K562 (cell line): ENCODE measurements around the gene FIBP. TPM values are rescaled to one million over a fixed set of nuclear protein-coding genes. Genes with fewer than 3 reads are reported as not detected.

Experiments
- CCAR2 ChIP-seq: fragments of 200-400 bp; formaldehyde crosslinking; IDR thresholded peaks from 2 replicates; pipeline ENCODE4 v1.6.1; 2017; ENCODE audit warnings: mild to moderate bottlenecking, low read depth, low read length
- CTBP1 ChIP-seq: fragments of 450-650 bp; IDR thresholded peaks from 2 replicates; pipeline ENCODE4 v1.6.1; 2016; ENCODE audit warnings: borderline replicate concordance
- EGR1 ChIP-seq: fragments of 450-650 bp; conservative IDR thresholded peaks from 2 replicates; pipeline ENCODE4 v1.6.1; 2017; ENCODE audit warnings: mild to moderate bottlenecking
- GTF2E2 ChIP-seq: fragments of 200-800 bp; sonication (Bioruptor generic); IDR thresholded peaks from 2 replicates; pipeline ENCODE4 v1.6.1; 2016; ENCODE audit warnings: missing genetic modification characterization, missing compliant biosample characterization
- MAZ ChIP-seq, 2 experiments: fragments of 450-650 bp in 1 of 2; sonication (generic) in 1 of 2; formaldehyde crosslinking; IDR thresholded peaks in 1 of 2; conservative IDR thresholded peaks in 1 of 2; 2 replicates each; pipeline versions ENCODE4 v1.4.0 to v1.5.0; 2020; ENCODE audit warnings: mild to moderate bottlenecking in 1 of 2, missing genetic modification reagents in 1 of 2
- NBN ChIP-seq: fragments of 450-650 bp; IDR thresholded peaks from 2 replicates; pipeline ENCODE4 v1.6.1; 2016; ENCODE audit warnings: low read depth, mild to moderate bottlenecking
- OTX1 ChIP-seq: fragments of 450-650 bp; formaldehyde crosslinking; IDR thresholded peaks from 2 replicates; pipeline ENCODE4 v1.4.0; 2022; ENCODE audit warnings: mild to moderate bottlenecking
- PCBP2 ChIP-seq: fragments of 200-400 bp; formaldehyde crosslinking; IDR thresholded peaks from 2 replicates; pipeline ENCODE4 v1.6.1; 2018; ENCODE audit warnings: low read length, low read depth, mild to moderate bottlenecking, moderate library complexity; ENCODE audit not compliant: poor library complexity, severe bottlenecking
- RAD21 ChIP-seq, 2 experiments: fragments of 250-450 bp in 1 of 2; fragments of 450-650 bp in 1 of 2; sonication (Bioruptor Pico) in 1 of 2; formaldehyde crosslinking in 1 of 2; IDR thresholded peaks in 1 of 2; conservative IDR thresholded peaks in 1 of 2; 2 replicates each; pipeline versions ENCODE4 v1.4.0 to v1.8.0; 2020 to 2022; ENCODE audit warnings: mild to moderate bottlenecking in 2 of 2, moderate library complexity in 1 of 2
- SMAD4 ChIP-seq: fragments of 250-450 bp; sonication (Bioruptor Pico); conservative IDR thresholded peaks from 2 replicates; pipeline ENCODE4 v1.8.0; 2021; ENCODE audit warnings: inconsistent platforms, mild to moderate bottlenecking, moderate library complexity
- SRSF1 ChIP-seq: fragments of 200-400 bp; formaldehyde crosslinking; IDR thresholded peaks from 2 replicates; pipeline ENCODE4 v1.6.1; 2017; ENCODE audit warnings: mild to moderate bottlenecking, low read depth, low read length, moderate library complexity
- YY1 ChIP-seq, 3 experiments: IDR thresholded peaks; 2 replicates each; pipeline ENCODE4 v1.6.1; 2011; ENCODE audit warnings: low read length in 2 of 3, mild to moderate bottlenecking in 2 of 3, moderate library complexity in 2 of 3, borderline replicate concordance in 1 of 3, control low read depth in 1 of 3, low read depth in 1 of 3; ENCODE audit not compliant: insufficient read depth in 3 of 3, insufficient replicate concordance in 2 of 3, control insufficient read depth in 1 of 3, insufficient read length in 1 of 3; ENCODE audit errors: extremely low read depth in 1 of 3
- ZNF174 ChIP-seq: fragments of 250-450 bp; sonication (Bioruptor Pico); IDR thresholded peaks from 2 replicates; pipeline ENCODE4 v1.4.0; 2020; ENCODE audit warnings: mild to moderate bottlenecking
- ZNF780A ChIP-seq: fragments of 250-450 bp; sonication (Bioruptor Pico); IDR thresholded peaks from 2 replicates; pipeline ENCODE4 v1.5.0; 2021; ENCODE audit warnings: mild to moderate bottlenecking
- polyA plus RNA-seq, 8 experiments: library from polyadenylated mRNA; depleted of rRNA in 4 of 8; stranded (reverse) in 5 of 8; unstranded in 3 of 8; fragments of >200 nt; fragmentation: Nextera tagmentation in 2 of 8; fragmentation: Illumina TruSeq in 1 of 8; extraction: Ambion mirVana in 2 of 8; extraction: Trizol in 1 of 8; gene quantifications; 2 replicates each; pipeline versions ENCODE4 v1.2.1 to v1.2.3, GENCODE V29; 2011 to 2014; ENCODE audit warnings: inconsistent platforms in 1 of 8, missing spikeins in 1 of 8
- total RNA-seq, 7 experiments: library from RNA; depleted of rRNA in 6 of 7; stranded (reverse); fragments of >200 nt in 6 of 7; fragmentation: Illumina TruSeq in 2 of 7; extraction: Trizol in 2 of 7; gene quantifications; 2 replicates each; pipeline versions ENCODE4 v1.2.1 to v1.2.3, GENCODE V29; 2011 to 2021; ENCODE audit warnings: low replicate concordance in 1 of 7
- TF ChIP-seq, protein P1 (sequence below): fragments of 450-650 bp; formaldehyde crosslinking; conservative IDR thresholded peaks from 2 replicates; pipeline ENCODE4 v1.4.0; 2022; ENCODE audit warnings: mild to moderate bottlenecking, missing genetic modification characterization
- TF ChIP-seq, protein P2 (sequence below): sonication (generic); formaldehyde crosslinking; IDR thresholded peaks from 2 replicates; pipeline ENCODE4 v1.8.0; 2022; ENCODE audit warnings: mild to moderate bottlenecking, missing genetic modification reagents
- TF ChIP-seq, protein P3 (sequence below): sonication (generic); formaldehyde crosslinking; IDR thresholded peaks from 2 replicates; pipeline ENCODE4 v1.4.0; 2020; ENCODE audit warnings: mild to moderate bottlenecking, missing genetic modification reagents
- TF ChIP-seq, protein P4 (sequence below): IDR thresholded peaks from 2 replicates; pipeline ENCODE4 v1.6.1; 2012; ENCODE audit warnings: low read depth, low read length, improper control_type of control experiment, borderline replicate concordance

The FIBP gene
- total and polyA plus RNA-seq, 9 of the 15 experiments (the other 6 are each of a cell fraction or from before 2014, with no cell fraction given), result 41.2 to 79.2 (median 48.6) TPM

DNA sequence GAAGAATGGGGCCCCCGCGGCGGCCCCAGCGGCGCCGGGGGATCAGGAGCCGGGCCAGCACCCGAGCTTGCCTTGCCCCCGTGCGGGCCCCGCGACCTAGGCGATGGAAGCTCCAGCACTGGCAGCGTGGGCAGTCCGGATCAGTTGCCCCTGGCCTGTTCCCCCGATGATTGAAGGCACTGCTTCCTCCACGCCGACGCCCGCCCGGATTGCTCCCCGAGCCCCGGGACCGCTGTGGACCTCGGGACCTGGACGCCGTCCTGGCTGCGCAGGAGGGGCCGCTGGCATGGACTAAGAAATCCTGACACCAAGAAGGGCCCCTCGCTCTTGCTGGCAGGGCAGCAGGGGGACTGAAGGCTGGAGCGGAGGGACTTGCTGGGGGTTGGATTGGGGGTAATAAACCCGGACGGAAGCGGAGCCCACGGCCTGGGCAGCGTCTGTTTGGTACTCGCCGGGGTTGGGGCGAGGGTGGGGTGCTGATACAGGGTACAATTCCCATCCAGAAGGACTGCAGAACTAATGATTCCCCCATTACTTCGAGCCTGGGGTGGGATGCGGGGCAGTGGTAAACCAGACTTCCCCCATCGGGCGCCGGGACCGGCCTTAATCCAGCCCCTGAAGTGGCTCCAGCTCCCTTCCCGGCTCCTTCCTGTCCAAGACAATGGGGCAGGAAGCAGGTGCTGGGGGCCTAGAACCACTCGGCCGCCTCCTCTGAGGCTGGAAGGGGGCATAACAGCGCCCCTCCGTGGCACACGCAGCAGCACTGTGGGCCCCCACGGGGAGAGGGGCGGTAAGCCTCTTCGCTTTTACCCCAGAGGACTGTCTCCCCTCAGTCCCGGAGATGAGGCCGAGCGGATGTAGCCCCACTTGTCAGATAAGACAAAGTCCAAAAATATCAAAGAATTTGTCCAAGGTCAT is 3.2 kb upstream of the FIBP start (continued):
- TF ChIP-seq, protein P1, sequence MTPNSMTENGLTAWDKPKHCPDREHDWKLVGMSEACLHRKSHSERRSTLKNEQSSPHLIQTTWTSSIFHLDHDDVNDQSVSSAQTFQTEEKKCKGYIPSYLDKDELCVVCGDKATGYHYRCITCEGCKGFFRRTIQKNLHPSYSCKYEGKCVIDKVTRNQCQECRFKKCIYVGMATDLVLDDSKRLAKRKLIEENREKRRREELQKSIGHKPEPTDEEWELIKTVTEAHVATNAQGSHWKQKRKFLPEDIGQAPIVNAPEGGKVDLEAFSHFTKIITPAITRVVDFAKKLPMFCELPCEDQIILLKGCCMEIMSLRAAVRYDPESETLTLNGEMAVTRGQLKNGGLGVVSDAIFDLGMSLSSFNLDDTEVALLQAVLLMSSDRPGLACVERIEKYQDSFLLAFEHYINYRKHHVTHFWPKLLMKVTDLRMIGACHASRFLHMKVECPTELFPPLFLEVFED (CRISPR knock-in tag), result peak; percentile 69; the same call in 1 of the 2 replicates
- TF ChIP-seq, protein P2, sequence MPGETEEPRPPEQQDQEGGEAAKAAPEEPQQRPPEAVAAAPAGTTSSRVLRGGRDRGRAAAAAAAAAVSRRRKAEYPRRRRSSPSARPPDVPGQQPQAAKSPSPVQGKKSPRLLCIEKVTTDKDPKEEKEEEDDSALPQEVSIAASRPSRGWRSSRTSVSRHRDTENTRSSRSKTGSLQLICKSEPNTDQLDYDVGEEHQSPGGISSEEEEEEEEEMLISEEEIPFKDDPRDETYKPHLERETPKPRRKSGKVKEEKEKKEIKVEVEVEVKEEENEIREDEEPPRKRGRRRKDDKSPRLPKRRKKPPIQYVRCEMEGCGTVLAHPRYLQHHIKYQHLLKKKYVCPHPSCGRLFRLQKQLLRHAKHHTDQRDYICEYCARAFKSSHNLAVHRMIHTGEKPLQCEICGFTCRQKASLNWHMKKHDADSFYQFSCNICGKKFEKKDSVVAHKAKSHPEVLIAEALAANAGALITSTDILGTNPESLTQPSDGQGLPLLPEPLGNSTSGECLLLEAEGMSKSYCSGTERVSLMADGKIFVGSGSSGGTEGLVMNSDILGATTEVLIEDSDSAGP (CRISPR knock-in tag), result no peak; the same call in 1 of the 2 replicates
- TF ChIP-seq, protein P3, sequence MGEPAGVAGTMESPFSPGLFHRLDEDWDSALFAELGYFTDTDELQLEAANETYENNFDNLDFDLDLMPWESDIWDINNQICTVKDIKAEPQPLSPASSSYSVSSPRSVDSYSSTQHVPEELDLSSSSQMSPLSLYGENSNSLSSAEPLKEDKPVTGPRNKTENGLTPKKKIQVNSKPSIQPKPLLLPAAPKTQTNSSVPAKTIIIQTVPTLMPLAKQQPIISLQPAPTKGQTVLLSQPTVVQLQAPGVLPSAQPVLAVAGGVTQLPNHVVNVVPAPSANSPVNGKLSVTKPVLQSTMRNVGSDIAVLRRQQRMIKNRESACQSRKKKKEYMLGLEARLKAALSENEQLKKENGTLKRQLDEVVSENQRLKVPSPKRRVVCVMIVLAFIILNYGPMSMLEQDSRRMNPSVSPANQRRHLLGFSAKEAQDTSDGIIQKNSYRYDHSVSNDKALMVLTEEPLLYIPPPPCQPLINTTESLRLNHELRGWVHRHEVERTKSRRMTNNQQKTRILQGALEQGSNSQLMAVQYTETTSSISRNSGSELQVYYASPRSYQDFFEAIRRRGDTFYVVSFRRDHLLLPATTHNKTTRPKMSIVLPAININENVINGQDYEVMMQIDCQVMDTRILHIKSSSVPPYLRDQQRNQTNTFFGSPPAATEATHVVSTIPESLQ (CRISPR knock-in tag), result no peak
- TF ChIP-seq CTBP1 (peak; percentile 54; the same call in 1 of the 2 replicates), PCBP2 (no peak), YY1 (IDR thresholded peaks at IDR 0.05; ENCODE audit: borderline replicate concordance in 1 of 3, control insufficient read depth in 1 of 3, extremely low read depth in 1 of 3, insufficient read depth in 3 of 3, insufficient read length in 1 of 3, insufficient replicate concordance in 2 of 3, low read depth in 1 of 3, low read length in 2 of 3) (peak in 2 of 3 experiments; percentile 37 to 47), ZNF174 (CRISPR knock-in tag) (no peak), MAZ (CRISPR knock-in tag; conservative IDR thresholded peaks at IDR 0.05 in 1 of 2, IDR thresholded peaks at IDR 0.05 in 1 of 2) (peak; percentile 67 to 83; a peak in 3 of 4 replicates), SMAD4 (CRISPR knock-in tag) (0 out of 2 replicates have a peak, but pooled peaks have one; percentile 33), SRSF1 (no peak), GTF2E2 (tag) (peak; percentile 13; the same call in 1 of the 2 replicates), ZNF780A (CRISPR knock-in tag) (0 out of 2 replicates have a peak, but pooled peaks have one; percentile 44), OTX1 (CRISPR knock-in tag) (0 out of 2 replicates have a peak, but pooled peaks have one; percentile 12), CCAR2 (no peak), EGR1 (0 out of 2 replicates have a peak, but pooled peaks have one; percentile 7), NBN (peak; percentile 27; the same call in 1 of the 2 replicates), RAD21 (CRISPR knock-in tag; conservative IDR thresholded peaks at IDR 0.05 in 1 of 2, IDR thresholded peaks at IDR 0.05 in 1 of 2) (peak; percentile 6 to 42; a peak in 2 of 4 replicates)
- TF ChIP-seq, protein P4, sequence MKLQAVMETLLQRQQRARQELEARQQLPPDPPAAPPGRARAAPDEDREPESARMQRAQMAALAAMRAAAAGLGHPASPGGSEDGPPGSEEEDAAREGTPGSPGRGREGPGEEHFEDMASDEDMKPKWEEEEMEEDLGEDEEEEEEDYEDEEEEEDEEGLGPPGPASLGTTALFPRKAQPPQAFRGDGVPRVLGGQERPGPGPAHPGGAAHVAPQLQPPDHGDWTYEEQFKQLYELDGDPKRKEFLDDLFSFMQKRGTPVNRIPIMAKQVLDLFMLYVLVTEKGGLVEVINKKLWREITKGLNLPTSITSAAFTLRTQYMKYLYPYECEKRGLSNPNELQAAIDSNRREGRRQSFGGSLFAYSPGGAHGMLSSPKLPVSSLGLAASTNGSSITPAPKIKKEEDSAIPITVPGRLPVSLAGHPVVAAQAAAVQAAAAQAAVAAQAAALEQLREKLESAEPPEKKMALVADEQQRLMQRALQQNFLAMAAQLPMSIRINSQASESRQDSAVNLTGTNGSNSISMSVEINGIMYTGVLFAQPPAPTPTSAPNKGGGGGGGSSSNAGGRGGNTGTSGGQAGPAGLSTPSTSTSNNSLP, result no peak
